Measurements from ENCODE around the gene NUDT19. TPM values are rescaled to one million over a fixed set of nuclear protein-coding genes. Genes with fewer than 3 reads are reported as not detected.
"Not testable (repeated sequence)": the region's sequence is repeated elsewhere in the genome, so short reads cannot be mapped to it uniquely, and the experiment has no call there.

The NUDT19 gene
- total RNA-seq, 1 experiment from 2014 or later: 26.7 TPM

GRCh38 chr19:32692727-32693061 lies 1.1 kb downstream of the NUDT19 start:
- Histone ChIP-seq H3K79me2 (ENCODE audit: low read depth) (peaks cover 57% of the 10 kb centered on the region), H3K9me2 (ENCODE audit: insufficient read depth) (no peaks in the 10 kb centered on the region), H3K27me3 (ENCODE audit: insufficient read depth, low read depth) (no peaks in the 10 kb centered on the region), H3K4me2 (peak overlapping the region; percentile 88), H3K4me3 (peak overlapping the region; percentile 85), H3K36me3 (ENCODE audit: low read depth) (peaks cover 4% of the 10 kb centered on the region; the same call in 1 of the 2 replicates), H3K9me3 (ENCODE audit: insufficient read depth, low read depth) (no peaks in the 10 kb centered on the region), H4K20me1 (ENCODE audit: insufficient read depth) (peaks cover 21% of the 10 kb centered on the region), H3K27ac (peak overlapping the region; percentile 68; the same call in 1 of the 2 replicates), H3F3A (ENCODE audit: insufficient read depth, low read depth) (peaks cover 17% of the 10 kb centered on the region; the same call in 1 of the 2 replicates), H3K4me1 (replicated peaks; ENCODE audit: insufficient read depth) (peaks cover 35% of the 10 kb centered on the region), H2AFZ (peak overlapping the region; percentile 86)
- no TSS peak for BruUV-seq (replicated peaks)
- TF ChIP-seq CTCF (conservative IDR thresholded peaks at IDR 0.05) (no peak), EZH2 (IDR thresholded peaks at IDR 0.05; ENCODE audit: low read depth) (no peak)
- DNase-seq: no peak
- intact Hi-C loops (cut with micrococcal nuclease; ENCODE audit: unreplicated experiment): loop anchor here (1.0 to 10.0 kb wide), 3 partner anchors 17 to 482 kb away; partner anchors contain the start of genes ANKRD27, CEP89, FAAP24 and RGS9BP
- ChIA-PET POLR2A (ENCODE audit: unreplicated experiment) (no interaction called here), CTCF (no interaction called here)

GRCh38 chr19:32693151-32694108 lies 1.8 kb downstream of the NUDT19 start:
- peak; percentile 15 to 66 for DNase-seq
- Histone ChIP-seq H3K79me2 (ENCODE audit: low read depth) (peaks cover 65% of the 10 kb centered on the region), H3K27ac (peak overlapping the region; percentile 68), H3F3A (ENCODE audit: insufficient read depth, low read depth) (peaks cover 17% of the 10 kb centered on the region; the same call in 1 of the 2 replicates), H2AFZ (peak overlapping the region; percentile 86; the same call in 1 of the 2 replicates), H3K4me3 (peak overlapping the region; percentile 85), H3K4me2 (peak overlapping the region; percentile 88), H3K4me1 (replicated peaks; ENCODE audit: insufficient read depth) (peaks cover 35% of the 10 kb centered on the region), H4K20me1 (ENCODE audit: insufficient read depth) (peaks cover 21% of the 10 kb centered on the region)
- intact Hi-C loops (cut with micrococcal nuclease; ENCODE audit: unreplicated experiment): loop anchor here (5.0 to 10.0 kb wide), 2 partner anchors 279 to 481 kb away; partner anchors contain the start of genes CEP89 and FAAP24
- H3K9me3 ChIP-seq (ENCODE audit: insufficient read depth, low read depth); H3K36me3 ChIP-seq (ENCODE audit: low read depth); H3K27me3 ChIP-seq (ENCODE audit: insufficient read depth, low read depth); POLR2A ChIA-PET (ENCODE audit: unreplicated experiment); H3K9me2 ChIP-seq (ENCODE audit: insufficient read depth); CTCF ChIA-PET: not testable (repeated sequence)
- BruUV-seq (replicated peaks): TSS peak; percentile 56

- peaks cover 21% of the 10 kb centered on the region for H4K20me1 ChIP-seq (ENCODE audit: insufficient read depth)
- H3K9me3 ChIP-seq (ENCODE audit: insufficient read depth, low read depth); BruUV-seq (replicated peaks); CTCF ChIA-PET; H2AFZ ChIP-seq; H3K27me3 ChIP-seq (ENCODE audit: insufficient read depth, low read depth); H3K9me2 ChIP-seq (ENCODE audit: insufficient read depth); H3K36me3 ChIP-seq (ENCODE audit: low read depth); POLR2A ChIA-PET (ENCODE audit: unreplicated experiment): not testable (repeated sequence)
- H3K27ac ChIP-seq: peak overlapping the region; percentile 68
- H3K4me1 ChIP-seq (replicated peaks; ENCODE audit: insufficient read depth): peaks cover 35% of the 10 kb centered on the region
- peak overlapping the region; percentile 85 for H3K4me3 ChIP-seq
- H3F3A ChIP-seq (ENCODE audit: insufficient read depth, low read depth): peaks cover 17% of the 10 kb centered on the region; the same call in 1 of the 2 replicates
- intact Hi-C loops (cut with micrococcal nuclease; ENCODE audit: unreplicated experiment): loop anchor here (5.0 to 10.0 kb wide), 2 partner anchors 278 to 480 kb away; partner anchors contain the start of genes CEP89 and FAAP24
- peaks cover 68% of the 10 kb centered on the region for H3K79me2 ChIP-seq (ENCODE audit: low read depth)
- peak overlapping the region; percentile 88 for H3K4me2 ChIP-seq
- DNase-seq: peak in 1 of 2 experiments; percentile 68
Measured at GRCh38 chr19:32694316-32694715, 2.7 kb downstream of the NUDT19 start.

GRCh38 chr19:32694851-32695250 lies 3.2 kb downstream of the NUDT19 start:
- H3F3A ChIP-seq (ENCODE audit: insufficient read depth, low read depth): peaks cover 17% of the 10 kb centered on the region; the same call in 1 of the 2 replicates
- CTCF ChIA-PET; H3K9me3 ChIP-seq (ENCODE audit: insufficient read depth, low read depth); POLR2A ChIA-PET (ENCODE audit: unreplicated experiment); H3K27ac ChIP-seq; H2AFZ ChIP-seq; BruUV-seq (replicated peaks); H3K27me3 ChIP-seq (ENCODE audit: insufficient read depth, low read depth); H3K9me2 ChIP-seq (ENCODE audit: insufficient read depth); DNase-seq: not testable (repeated sequence)
- intact Hi-C loops (cut with micrococcal nuclease; ENCODE audit: unreplicated experiment): loop anchor here (5.0 to 10.0 kb wide), 2 partner anchors 277 to 480 kb away; partner anchors contain the start of genes CEP89 and FAAP24
- H3K4me2 ChIP-seq: peak overlapping the region; percentile 88
- peaks cover 35% of the 10 kb centered on the region for H3K4me1 ChIP-seq (replicated peaks; ENCODE audit: insufficient read depth)
- H3K4me3 ChIP-seq: peak overlapping the region; percentile 85; the same call in 1 of the 2 replicates
- H3K36me3 ChIP-seq (ENCODE audit: low read depth): peaks cover 14% of the 10 kb centered on the region
- H4K20me1 ChIP-seq (ENCODE audit: insufficient read depth): peaks cover 21% of the 10 kb centered on the region
- H3K79me2 ChIP-seq (ENCODE audit: low read depth): peaks cover 73% of the 10 kb centered on the region

GRCh38 chr19:32695506-32695905 lies 3.9 kb downstream of the NUDT19 start:
- H3K27me3 ChIP-seq (ENCODE audit: insufficient read depth, low read depth); H3K4me2 ChIP-seq; CTCF ChIA-PET; H3K27ac ChIP-seq; H3K9me2 ChIP-seq (ENCODE audit: insufficient read depth); H2AFZ ChIP-seq; H3K4me3 ChIP-seq; DNase-seq; BruUV-seq (replicated peaks); H3K9me3 ChIP-seq (ENCODE audit: insufficient read depth, low read depth); POLR2A ChIA-PET (ENCODE audit: unreplicated experiment): not testable (repeated sequence)
- Histone ChIP-seq H3K4me1 (replicated peaks; ENCODE audit: insufficient read depth) (peaks cover 31% of the 10 kb centered on the region), H3K36me3 (ENCODE audit: low read depth) (peaks cover 18% of the 10 kb centered on the region), H3K79me2 (ENCODE audit: low read depth) (peaks cover 80% of the 10 kb centered on the region), H3F3A (ENCODE audit: insufficient read depth, low read depth) (peaks cover 21% of the 10 kb centered on the region; the same call in 1 of the 2 replicates), H4K20me1 (ENCODE audit: insufficient read depth) (peaks cover 21% of the 10 kb centered on the region)
- intact Hi-C loops (cut with micrococcal nuclease; ENCODE audit: unreplicated experiment): loop anchor here (10.0 kb wide), 1 partner anchor 479 kb away; no protein-coding TSS in a partner anchor

GRCh38 chr19:32696771-32697170 lies 5.2 kb downstream of the NUDT19 start:
- H3K27me3 ChIP-seq (ENCODE audit: insufficient read depth, low read depth); H2AFZ ChIP-seq; H3K4me2 ChIP-seq; DNase-seq; H3K9me2 ChIP-seq (ENCODE audit: insufficient read depth); H3K9me3 ChIP-seq (ENCODE audit: insufficient read depth, low read depth); POLR2A ChIA-PET (ENCODE audit: unreplicated experiment); BruUV-seq (replicated peaks); H3K4me3 ChIP-seq; H3K27ac ChIP-seq: not testable (repeated sequence)
- Histone ChIP-seq H3K79me2 (ENCODE audit: low read depth) (peaks cover 93% of the 10 kb centered on the region), H3K36me3 (ENCODE audit: low read depth) (peaks cover 23% of the 10 kb centered on the region), H4K20me1 (ENCODE audit: insufficient read depth) (peaks cover 21% of the 10 kb centered on the region), H3F3A (ENCODE audit: insufficient read depth, low read depth) (peaks cover 28% of the 10 kb centered on the region; the same call in 1 of the 2 replicates), H3K4me1 (replicated peaks; ENCODE audit: insufficient read depth) (peaks cover 28% of the 10 kb centered on the region)
- intact Hi-C loops (cut with micrococcal nuclease; ENCODE audit: unreplicated experiment): loop anchor here (10.0 kb wide), 1 partner anchor 478 kb away; no protein-coding TSS in a partner anchor
- CTCF ChIA-PET: interaction anchor here (0.6 kb wide), 1 partner anchor 276 kb away, joined by 3 read pairs; the partner anchor contains the start of gene FAAP24
